Breast epithelium (tissue), 3 donors: Measurements from ENCODE around the gene ABI3BP.

Source experiments
- POLR2A ChIP-seq: fragments of 450-650 bp; IDR thresholded peaks from one replicate; pipeline ENCODE4 v1.6.1; 2016; ENCODE audit warnings: antibody characterized with exemption, mild to moderate bottlenecking, moderate library complexity
- TF ChIP-seq, protein P1 (sequence below), 3 donors: fragments of 450-650 bp; IDR thresholded peaks; one replicate each; pipeline ENCODE4 v1.5.1; 2016 to 2017; ENCODE audit warnings: antibody characterized with exemption in 3 of 3, mild to moderate bottlenecking in 3 of 3, moderate library complexity in 3 of 3

DNA sequence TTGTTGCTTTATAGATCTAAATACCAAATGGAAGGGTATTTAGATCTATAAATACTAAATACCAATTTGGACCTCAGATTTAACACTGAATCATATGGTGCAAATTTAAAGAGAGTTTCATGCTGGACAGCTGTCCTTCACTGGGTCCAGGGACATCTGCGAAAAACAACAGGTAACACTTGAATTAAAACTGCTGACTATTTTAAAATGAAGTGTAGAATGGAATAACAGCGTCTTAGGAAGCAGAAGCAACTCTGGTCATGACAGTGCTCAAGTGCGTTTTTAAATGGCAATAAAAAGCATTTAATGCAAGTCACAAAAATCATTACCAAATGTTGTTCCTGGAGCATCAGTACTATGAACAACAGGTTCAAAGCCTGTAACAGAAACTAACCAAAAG, 177.6 kb downstream of the ABI3BP start:
- TF ChIP-seq POLR2A: no peak
- TF ChIP-seq, protein P1, sequence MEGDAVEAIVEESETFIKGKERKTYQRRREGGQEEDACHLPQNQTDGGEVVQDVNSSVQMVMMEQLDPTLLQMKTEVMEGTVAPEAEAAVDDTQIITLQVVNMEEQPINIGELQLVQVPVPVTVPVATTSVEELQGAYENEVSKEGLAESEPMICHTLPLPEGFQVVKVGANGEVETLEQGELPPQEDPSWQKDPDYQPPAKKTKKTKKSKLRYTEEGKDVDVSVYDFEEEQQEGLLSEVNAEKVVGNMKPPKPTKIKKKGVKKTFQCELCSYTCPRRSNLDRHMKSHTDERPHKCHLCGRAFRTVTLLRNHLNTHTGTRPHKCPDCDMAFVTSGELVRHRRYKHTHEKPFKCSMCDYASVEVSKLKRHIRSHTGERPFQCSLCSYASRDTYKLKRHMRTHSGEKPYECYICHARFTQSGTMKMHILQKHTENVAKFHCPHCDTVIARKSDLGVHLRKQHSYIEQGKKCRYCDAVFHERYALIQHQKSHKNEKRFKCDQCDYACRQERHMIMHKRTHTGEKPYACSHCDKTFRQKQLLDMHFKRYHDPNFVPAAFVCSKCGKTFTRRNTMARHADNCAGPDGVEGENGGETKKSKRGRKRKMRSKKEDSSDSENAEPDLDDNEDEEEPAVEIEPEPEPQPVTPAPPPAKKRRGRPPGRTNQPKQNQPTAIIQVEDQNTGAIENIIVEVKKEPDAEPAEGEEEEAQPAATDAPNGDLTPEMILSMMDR (IDR thresholded peaks at IDR 0.05): no peak
